C4-2B (cell line): Measurements from ENCODE around the gene RNASE3.
"Not testable (repeated sequence)": the region's sequence is repeated elsewhere in the genome, so short reads cannot be mapped to it uniquely, and the experiment has no call there.

ENCODE experiments used
- H3K27ac ChIP-seq: fragments of 450-650 bp; 2 replicates; pipeline ENCODE4 v1.5.1; 2017
- ZFX ChIP-seq: fragments of 450-650 bp; IDR thresholded peaks from 2 replicates; pipeline ENCODE4 v1.6.1; 2017
- TF ChIP-seq, protein P1 (sequence below): fragments of 450-650 bp; conservative IDR thresholded peaks from 2 replicates; pipeline ENCODE4 v1.5.1; 2017; ENCODE audit warnings: mild to moderate bottlenecking

Gene RNASE3

GRCh38 chr14:20891126-20891825, at the start of gene RNASE3:
RNASE3 (plus strand) TSS chr14:20891385; CDS start chr14:20891687, 302 bp downstream.
- H3K27ac ChIP-seq: not testable (repeated sequence)

DNA sequence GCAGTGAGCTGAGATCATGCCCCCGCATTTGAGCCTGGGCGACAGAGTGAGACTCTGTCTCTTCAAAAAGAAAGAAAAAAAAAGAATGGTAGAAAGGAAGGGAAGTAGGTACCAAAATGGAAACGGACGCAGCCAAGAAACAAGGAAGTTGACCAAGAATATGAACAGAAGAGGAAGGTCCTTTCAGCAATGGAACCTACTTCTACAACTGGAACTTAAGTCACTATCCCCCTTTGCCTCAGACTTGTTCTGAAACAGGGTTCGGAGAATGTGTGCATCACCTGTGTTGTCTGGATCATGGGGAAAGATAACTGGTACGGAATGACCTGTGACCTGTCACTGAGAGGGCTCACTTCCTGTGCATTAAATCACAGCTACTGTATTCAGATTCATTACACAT, 44.6 kb upstream of the RNASE3 start:
- no peak overlapping the region for H3K27ac ChIP-seq
- TF ChIP-seq, protein P1, sequence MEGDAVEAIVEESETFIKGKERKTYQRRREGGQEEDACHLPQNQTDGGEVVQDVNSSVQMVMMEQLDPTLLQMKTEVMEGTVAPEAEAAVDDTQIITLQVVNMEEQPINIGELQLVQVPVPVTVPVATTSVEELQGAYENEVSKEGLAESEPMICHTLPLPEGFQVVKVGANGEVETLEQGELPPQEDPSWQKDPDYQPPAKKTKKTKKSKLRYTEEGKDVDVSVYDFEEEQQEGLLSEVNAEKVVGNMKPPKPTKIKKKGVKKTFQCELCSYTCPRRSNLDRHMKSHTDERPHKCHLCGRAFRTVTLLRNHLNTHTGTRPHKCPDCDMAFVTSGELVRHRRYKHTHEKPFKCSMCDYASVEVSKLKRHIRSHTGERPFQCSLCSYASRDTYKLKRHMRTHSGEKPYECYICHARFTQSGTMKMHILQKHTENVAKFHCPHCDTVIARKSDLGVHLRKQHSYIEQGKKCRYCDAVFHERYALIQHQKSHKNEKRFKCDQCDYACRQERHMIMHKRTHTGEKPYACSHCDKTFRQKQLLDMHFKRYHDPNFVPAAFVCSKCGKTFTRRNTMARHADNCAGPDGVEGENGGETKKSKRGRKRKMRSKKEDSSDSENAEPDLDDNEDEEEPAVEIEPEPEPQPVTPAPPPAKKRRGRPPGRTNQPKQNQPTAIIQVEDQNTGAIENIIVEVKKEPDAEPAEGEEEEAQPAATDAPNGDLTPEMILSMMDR: no peak
- TF ChIP-seq ZFX: no peak

DNA sequence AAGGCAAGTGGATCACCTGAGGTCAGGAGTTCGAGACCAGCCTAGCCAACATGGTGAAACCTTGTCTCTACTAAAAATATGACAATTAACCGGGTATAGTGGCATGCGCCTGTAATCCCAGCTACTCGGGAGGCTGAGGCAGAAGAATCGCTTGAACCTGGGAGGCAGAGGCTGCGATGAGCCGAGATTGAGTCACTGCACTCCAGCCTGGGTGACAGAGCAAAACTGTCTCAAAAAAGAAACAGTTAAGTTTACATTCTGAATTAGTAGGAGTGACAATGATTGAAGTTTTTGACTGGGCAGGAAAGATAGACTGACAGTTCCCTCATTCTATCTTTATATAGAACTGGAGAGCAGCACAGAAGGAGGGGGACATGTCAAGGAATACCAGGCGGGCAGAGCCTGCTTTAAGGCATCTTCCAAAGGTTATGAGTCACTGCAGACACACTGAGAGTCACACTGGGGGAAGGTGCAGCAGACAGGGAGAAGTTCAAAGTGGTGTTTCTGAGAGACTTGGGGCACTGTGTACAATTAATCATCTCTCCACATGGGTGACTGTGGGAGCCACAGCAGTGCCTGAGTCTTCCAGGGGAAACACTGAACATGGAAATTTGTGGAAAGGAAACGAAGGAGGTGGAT, 42.8 kb upstream of the RNASE3 start:
- peak overlapping the region; percentile 65 for H3K27ac ChIP-seq

GRCh38 chr14:20848955-20849570, 42.1 kb upstream of the RNASE3 start:
- TF ChIP-seq, protein P1: no peak
- TF ChIP-seq ZFX: no peak
- H3K27ac ChIP-seq: peak overlapping the region; percentile 65

More for the DNA sequence above, 42.8 kb upstream of the RNASE3 start:
- TF ChIP-seq ZFX: no peak
- TF ChIP-seq, protein P1: no peak

GRCh38 chr14:20853042-20853441, 38.1 kb upstream of the RNASE3 start:
- no peak for TF ChIP-seq ZFX
- TF ChIP-seq, protein P1: no peak
- no peak overlapping the region for H3K27ac ChIP-seq

GRCh38 chr14:20855652-20856291, 35.4 kb upstream of the RNASE3 start:
- H3K27ac ChIP-seq: no peak overlapping the region
- TF ChIP-seq, protein P1: peak; percentile 81
- no peak for TF ChIP-seq ZFX

GRCh38 chr14:20857207-20857606, 34.0 kb upstream of the RNASE3 start:
- TF ChIP-seq, protein P1: no peak
- TF ChIP-seq ZFX: no peak
- no peak overlapping the region for H3K27ac ChIP-seq
